Fibroblast of gingiva (primary cell): ENCODE results near the gene ANKRD11.
"Not testable (repeated sequence)": the region's sequence is repeated elsewhere in the genome, so short reads cannot be mapped to it uniquely, and the experiment has no call there.

Source experiments
- DNase-seq: peaks from one replicate; pipeline ENCODE4 v3.0.0-alpha.2; 2011; ENCODE audit warnings: low read depth

The ANKRD11 gene

DNA sequence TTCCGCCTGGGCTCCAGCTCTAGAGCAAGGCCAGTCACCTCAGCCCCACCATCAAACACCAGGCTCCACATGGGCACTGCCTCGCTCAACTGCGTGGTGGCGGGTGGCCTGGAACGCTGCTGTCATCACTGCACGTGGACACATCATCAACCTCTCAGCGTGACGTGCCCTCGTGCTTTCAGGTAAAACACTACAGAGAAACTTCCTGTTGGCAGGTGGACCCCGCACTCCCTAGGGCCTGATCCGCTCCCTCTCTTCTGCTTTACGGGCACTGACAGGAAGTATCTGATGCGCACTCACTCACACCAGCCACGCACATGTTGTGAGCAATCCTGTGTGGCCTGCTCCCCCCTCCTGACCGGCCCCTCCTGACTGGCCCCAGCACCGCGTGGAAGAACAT, 87.4 kb downstream of the ANKRD11 start:
- DNase-seq = no peak

- DNase-seq = peak; percentile 78
Measured at GRCh38 chr16:89401641-89402445, 88.5 kb downstream of the ANKRD11 start.

- no peak for DNase-seq
Measured at GRCh38 chr16:89401205-89401604, 89.2 kb downstream of the ANKRD11 start.

- no peak for DNase-seq
Measured at GRCh38 chr16:89400740-89401139, 89.6 kb downstream of the ANKRD11 start.

DNA sequence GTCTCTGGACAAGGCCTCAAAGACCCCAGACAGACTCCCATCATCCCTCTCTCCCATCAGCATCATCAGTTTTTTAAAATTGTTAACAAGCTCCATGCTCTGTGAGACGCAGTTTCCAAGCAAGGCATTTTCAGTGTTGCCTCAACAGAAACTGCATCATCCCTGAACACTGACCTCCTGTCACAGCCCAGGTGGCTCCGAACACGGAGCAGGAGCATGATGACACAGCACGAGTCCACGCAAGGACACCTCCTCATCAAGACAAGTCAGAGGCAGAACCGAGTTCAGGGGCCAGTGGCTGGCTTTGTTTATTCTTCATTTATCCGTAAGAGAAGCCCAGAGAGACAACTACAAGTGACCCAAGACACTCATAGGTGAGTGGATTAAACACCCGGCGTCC, 91.4 kb downstream of the ANKRD11 start:
- no peak for DNase-seq

- DNase-seq = no peak
Measured at GRCh38 chr16:89397331-89397861, 93.0 kb downstream of the ANKRD11 start.

DNA sequence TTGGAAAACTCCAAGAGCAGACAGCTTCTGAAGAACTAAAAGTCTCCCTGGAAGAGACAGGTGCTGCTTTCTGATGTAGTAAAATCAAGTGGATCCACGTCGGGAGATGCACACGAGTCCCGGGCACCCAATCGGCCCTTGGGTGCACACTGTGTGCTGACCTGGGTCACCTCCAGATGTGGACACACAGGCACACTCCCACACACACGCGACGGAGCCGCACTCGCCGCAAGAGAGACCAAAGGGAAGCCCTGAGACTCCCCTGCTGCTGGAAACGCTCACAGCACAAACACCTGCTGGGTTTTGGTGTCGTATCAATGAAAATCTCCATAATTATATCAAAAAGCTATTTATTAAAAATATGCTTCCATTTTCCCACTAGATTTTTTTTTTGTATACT, 94.2 kb downstream of the ANKRD11 start:
- DNase-seq = no peak

DNA sequence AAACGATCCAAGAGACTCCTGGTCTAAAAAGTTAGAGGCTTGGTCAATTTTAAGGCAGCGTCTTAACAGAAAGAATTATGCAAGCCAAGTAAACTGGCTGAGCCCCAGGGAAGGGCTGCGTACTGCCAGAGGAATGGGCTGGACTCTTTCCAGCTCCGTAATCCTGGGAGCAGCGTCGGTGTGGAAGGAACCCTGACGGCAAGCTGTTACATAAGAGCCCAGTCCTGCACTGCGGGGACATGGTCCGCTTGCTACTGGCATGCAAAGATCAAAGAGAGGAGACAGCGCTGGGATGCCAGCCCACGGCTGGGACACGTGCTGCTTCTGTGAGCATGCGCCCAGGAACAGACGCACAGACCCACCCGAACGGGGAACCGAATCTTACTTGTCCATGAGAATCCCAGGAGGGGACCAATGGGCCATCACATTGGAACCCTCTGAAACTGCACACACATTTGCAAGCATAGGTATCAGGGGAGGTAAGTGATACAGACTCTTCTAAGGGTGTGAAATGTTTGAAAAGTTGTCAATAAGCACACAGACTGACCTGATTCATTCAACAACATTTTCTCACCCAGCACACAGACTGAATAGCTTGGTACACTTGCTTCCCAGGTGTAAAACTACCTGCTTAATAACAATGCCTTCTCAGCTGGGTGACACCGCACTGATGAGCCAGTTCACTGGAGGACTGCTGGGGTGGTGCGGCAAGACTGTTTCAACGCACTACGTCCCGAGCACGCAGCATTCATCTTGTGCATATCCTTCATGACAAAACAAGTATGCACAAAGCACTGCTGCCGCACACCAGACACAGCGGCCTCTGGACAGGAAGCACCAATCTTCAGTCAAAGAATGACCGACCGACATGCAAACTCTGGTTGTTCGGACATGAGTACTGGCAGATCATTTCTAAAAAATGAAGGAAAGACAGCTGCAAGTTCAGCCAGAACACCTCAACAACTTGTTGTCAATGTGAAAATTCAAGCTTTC, 94.9 kb downstream of the ANKRD11 start:
- peak; percentile 97 for DNase-seq

- no peak for DNase-seq
Measured at GRCh38 chr16:89393738-89394406, 96.5 kb downstream of the ANKRD11 start.

- DNase-seq = no peak
Measured at GRCh38 chr16:89392881-89393737, 97.3 kb downstream of the ANKRD11 start.

DNA sequence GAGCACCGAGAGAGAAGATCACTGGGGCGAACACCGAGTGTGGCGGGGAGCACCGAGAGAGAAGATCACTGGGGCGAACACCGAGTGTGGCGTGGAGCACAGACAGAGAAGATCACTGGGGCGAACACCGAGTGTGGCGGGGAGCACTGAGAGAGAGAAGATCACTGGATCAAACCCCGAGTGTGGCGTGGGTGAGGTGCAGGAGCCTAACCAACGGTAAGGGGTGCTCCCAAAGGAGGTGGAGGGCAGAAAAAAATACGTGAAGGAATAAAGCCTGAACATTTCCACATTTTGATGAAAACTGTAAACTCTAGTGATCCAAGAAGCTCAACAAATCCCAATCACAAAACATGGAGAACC, 100.2 kb downstream of the ANKRD11 start:
- not testable (repeated sequence) for DNase-seq

- DNase-seq = not testable (repeated sequence)
Measured at GRCh38 chr16:89389504-89390223, 100.7 kb downstream of the ANKRD11 start.

- no peak for DNase-seq
Measured at GRCh38 chr16:89388536-89388935, 101.8 kb downstream of the ANKRD11 start.

DNA sequence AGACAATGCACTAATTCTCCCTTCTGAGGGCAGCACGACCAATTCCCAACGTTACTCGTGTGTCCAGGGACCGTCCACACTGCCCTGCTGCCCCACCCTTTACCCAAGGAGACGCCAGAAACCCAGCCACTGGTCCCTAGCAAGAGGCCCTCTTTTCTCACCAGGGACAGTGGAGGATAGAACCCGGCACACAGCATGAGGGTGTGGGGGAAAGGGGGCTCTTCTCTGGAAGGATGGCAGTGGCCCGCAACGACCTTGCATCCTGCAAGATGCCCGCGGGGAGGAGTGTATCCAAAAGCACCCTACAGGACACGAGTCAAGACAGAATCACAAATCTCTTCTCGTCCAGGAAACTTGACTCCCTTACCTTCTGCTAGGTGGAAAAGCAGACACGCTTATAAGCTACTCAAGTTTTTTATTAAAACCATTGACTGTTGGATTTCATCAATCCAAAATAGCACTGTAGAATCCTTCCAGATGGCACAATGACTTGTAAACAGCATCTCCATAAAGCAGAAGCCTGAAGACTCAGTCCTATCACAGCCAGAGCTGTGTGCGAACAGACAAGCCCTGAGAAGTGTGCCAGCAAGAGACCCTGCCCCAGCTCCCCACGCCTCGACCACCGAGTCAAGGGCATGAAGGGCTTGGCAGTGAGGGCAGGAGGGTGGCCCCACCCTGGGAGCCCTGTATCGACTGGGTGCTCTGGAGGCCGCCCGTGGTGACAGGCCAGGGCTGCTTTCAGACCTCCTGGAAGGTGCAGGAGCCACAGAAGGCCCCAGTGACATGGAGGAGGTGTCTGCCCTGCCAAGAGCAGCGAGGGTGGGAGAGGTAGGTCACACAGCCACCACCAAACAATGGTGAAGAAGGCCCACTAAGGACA, 103.8 kb downstream of the ANKRD11 start:
- no peak for DNase-seq

- DNase-seq = no peak
Measured at GRCh38 chr16:89385712-89386111, 104.6 kb downstream of the ANKRD11 start.

DNA sequence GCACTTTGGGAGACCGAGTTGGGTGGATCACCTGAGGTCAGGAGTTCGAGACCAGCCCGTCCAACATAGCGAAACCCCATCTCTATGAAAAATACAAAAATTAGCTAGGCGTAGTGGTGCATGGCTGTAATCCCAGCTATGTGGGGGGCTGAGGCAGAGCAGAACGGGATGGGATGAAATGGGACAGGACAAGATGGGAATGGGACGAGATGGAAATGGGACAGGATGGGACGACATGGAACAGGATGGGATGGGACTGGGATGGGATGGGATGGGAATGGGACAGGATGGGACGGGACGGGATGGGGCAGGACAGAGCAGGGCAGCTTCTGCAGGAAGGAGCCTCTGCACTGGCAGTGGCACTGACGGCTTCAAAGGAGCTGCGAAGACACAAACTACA, 106.1 kb downstream of the ANKRD11 start:
- no peak for DNase-seq

DNA sequence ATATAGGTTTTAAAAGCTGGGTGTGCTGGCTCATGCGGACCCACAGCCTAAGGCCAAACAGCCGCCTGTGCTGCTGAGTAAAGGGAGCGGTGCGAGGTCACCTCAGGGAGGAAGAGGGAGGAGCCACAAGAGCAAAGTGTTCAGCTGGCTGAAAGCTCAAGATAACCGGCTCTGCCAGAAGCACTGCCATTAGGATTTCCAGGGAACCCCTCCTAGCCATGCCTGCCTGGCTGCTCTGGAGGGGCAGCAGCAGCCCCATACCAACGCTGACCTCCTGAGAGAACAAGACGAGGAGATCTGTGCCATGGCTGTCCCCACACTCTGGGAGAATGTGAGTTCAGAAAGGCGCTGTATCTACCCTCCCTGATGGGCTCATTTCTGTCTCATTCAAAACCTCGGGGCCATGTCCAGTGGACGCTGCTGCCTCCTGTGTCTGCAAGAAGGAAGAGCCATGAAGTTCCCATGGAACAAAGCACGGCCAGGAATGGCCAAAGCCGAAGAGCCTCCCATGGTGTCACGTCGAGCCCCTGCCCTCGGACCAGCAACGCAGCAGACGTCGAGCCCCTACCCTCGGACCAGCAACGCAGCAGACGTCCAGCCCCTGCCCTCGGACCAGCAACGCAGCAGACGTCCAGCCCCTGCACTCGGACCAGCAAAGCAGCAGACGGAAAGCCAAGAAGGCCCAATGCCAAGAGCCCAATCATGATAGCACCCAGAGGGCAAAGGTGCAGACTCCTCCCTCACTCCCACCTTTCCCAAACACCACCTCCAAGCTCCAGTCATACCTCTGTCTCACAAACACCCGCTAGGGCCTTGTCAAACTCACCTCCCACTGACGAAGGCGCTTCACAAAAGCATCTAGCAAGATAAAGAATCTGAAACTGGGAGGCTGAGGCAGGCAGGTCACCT, 107.0 kb downstream of the ANKRD11 start:
- no peak for DNase-seq

DNA sequence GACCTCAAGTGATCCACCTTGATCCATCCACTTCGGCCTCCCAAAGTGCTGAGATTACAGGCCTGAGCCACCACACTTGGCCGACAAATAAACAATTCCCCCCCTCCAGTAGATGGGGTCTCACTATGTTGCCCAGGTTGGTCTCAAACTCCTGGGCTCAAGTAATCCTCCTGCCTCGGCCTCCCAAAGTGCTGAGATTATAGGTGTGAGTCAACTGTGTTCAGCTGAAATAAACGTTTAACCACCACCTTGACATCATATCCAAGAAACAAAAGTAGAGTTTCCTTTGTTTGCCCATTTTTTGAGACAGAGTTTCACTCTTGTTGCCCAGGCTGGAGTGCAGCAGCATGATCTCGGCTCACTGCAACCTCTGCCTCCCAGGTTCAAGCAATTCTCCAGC, 107.8 kb downstream of the ANKRD11 start:
- not testable (repeated sequence) for DNase-seq
